GM18873 (cell line): ENCODE measurements around the gene DENND4C.
"Not testable (repeated sequence)": the region's sequence is repeated elsewhere in the genome, so short reads cannot be mapped to it uniquely, and the experiment has no call there.

Source experiments
- ATAC-seq: cut with Tn5 transposase; IDR thresholded peaks from one replicate; pipeline ENCODE4 v1.9.1; 2021; ENCODE audit warnings: mild to moderate bottlenecking, moderate library complexity, moderate number of reproducible peaks; ENCODE audit not compliant: unreplicated experiment, low FRiP score

DENND4C gene

GRCh38 chr9:19405771-19406170, 175.3 kb downstream of the DENND4C start:
- no peak for ATAC-seq

GRCh38 chr9:19408316-19408692, 177.8 kb downstream of the DENND4C start:
- ATAC-seq: peak; percentile 3

- peak; percentile 81 for ATAC-seq
Observed at GRCh38 chr9:19408693-19409400, 178.4 kb downstream of the DENND4C start, which contains the start of gene ACER2. ACER2 (plus strand) TSS chr9:19409009; CDS start chr9:19409085, 76 bp downstream.

- ATAC-seq: no peak
Observed at GRCh38 chr9:19409401-19410194, 179.1 kb downstream of the DENND4C start.

- ATAC-seq: no peak
Observed at GRCh38 chr9:19410195-19410503, 179.7 kb downstream of the DENND4C start.

- no peak for ATAC-seq
Observed at GRCh38 chr9:19410594-19410993, 180.1 kb downstream of the DENND4C start.

GRCh38 chr9:19411316-19411715, 180.8 kb downstream of the DENND4C start:
- no peak for ATAC-seq

GRCh38 chr9:19413456-19413855, 183.0 kb downstream of the DENND4C start:
- ATAC-seq: not testable (repeated sequence)

- ATAC-seq: no peak
Observed at GRCh38 chr9:19416143-19416542, 185.7 kb downstream of the DENND4C start.

GRCh38 chr9:19420877-19421276, 190.4 kb downstream of the DENND4C start:
- no peak for ATAC-seq
